ENCODE measurements around the gene GUCY2F. TPM values are rescaled to one million over a fixed set of nuclear protein-coding genes. Genes with fewer than 3 reads are reported as not detected.

Gene GUCY2F
- total RNA-seq: under 1 TPM in 1 of 4 donors, not detected in 3; 0.17 TPM

DNA sequence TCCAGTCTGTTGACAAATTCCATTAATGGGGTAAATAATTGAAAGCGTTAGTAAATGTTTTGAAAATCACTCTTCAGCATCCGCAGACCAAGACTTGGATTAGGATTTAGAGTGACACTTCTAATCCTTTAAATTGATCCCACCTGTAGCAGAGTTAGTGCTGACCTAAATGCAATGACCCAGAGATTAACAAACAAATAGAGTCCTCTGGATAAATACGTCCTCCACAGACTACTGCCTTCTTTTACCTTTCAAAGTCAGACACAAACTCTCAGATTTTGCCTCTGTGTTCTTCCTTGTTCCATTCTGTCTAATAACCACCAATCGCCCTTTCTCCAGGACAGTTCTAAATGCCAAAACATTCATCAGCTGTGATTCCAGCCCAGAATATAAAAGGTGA is at the start of gene GUCY2F:
Gene GUCY2F, minus strand, starts transcription at position 101 of the 400 bp plus-strand sequence. CDS start 6,150 bp downstream, outside the sequence.
- TF ChIP-seq, protein P1, sequence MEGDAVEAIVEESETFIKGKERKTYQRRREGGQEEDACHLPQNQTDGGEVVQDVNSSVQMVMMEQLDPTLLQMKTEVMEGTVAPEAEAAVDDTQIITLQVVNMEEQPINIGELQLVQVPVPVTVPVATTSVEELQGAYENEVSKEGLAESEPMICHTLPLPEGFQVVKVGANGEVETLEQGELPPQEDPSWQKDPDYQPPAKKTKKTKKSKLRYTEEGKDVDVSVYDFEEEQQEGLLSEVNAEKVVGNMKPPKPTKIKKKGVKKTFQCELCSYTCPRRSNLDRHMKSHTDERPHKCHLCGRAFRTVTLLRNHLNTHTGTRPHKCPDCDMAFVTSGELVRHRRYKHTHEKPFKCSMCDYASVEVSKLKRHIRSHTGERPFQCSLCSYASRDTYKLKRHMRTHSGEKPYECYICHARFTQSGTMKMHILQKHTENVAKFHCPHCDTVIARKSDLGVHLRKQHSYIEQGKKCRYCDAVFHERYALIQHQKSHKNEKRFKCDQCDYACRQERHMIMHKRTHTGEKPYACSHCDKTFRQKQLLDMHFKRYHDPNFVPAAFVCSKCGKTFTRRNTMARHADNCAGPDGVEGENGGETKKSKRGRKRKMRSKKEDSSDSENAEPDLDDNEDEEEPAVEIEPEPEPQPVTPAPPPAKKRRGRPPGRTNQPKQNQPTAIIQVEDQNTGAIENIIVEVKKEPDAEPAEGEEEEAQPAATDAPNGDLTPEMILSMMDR (IDR thresholded peaks at IDR 0.05; ENCODE audit: low read depth): no peak

GRCh38 chrX:109519001-109519400 is 37.1 kb upstream of the GUCY2F start:
- TF ChIP-seq, protein P1 (IDR thresholded peaks at IDR 0.05; ENCODE audit: low read depth): no peak

DNA sequence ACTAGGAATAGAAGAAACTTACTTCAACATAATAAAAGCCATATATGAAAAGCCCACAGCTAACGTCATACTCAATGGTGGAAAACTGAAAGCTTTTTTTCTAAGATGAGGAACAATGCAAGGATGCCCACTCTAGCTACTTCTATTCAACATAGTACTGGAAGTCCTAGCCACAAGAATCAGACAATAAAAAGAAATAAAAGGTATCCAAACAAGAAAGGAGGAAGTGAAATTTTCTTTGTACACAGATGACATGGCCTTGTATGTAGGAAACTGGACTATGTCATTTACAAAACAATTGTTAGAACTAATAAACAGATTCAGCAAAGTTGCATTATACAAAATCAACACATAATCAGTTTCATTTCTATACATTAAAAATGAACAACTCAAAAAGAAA is 29.2 kb upstream of the GUCY2F start:
- TF ChIP-seq, protein P1 (IDR thresholded peaks at IDR 0.05; ENCODE audit: low read depth): no peak

GRCh38 chrX:109508915-109509314 is 27.0 kb upstream of the GUCY2F start:
- TF ChIP-seq, protein P1 (IDR thresholded peaks at IDR 0.05; ENCODE audit: low read depth): no peak

GRCh38 chrX:109501176-109501575 is 19.3 kb upstream of the GUCY2F start:
- TF ChIP-seq, protein P1 (IDR thresholded peaks at IDR 0.05; ENCODE audit: low read depth): no peak

DNA sequence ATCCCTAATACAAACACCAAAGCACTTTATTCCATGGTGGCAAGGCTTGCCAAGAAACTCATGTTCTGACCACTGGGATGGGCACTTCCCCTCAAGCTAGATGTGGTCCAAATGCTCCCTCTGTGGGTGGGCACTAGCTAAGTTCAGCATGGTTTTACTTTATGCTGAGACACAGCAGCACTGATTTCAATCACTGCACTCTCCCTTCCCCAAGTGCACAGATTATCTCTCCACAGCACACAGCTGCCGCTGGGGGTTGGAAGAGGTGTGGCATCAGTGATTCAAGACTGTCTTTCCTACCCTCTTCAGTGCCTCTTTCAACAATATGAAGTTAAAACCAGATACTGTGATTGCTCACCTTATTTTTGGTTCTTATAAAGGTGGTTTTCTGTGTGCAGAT is 16.5 kb upstream of the GUCY2F start:
- TF ChIP-seq, protein P1 (IDR thresholded peaks at IDR 0.05; ENCODE audit: low read depth): no peak

DNA sequence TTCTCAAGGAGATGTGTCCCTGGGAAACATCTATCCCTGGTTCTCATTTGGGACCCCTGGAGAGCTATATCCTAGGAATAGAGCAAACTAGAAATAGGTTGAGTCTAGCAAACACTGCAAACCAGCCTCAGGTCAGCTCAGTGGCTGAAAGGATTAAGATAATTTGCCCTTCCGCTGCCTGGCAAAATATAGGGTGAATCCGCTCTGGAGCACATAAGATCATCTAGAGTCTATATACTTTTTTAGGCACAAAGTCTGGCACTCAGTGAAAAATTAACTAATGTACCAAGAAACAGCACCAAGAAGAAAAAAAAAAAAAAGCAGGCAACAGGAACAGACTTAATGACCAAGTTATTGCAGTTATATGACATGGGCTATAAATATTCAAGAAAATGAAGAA is 7.3 kb upstream of the GUCY2F start:
- TF ChIP-seq, protein P1 (IDR thresholded peaks at IDR 0.05; ENCODE audit: low read depth): no peak

All from subcutaneous adipose tissue (tissue), 4 donors.